ENCODE results near the gene PTPRD.

The PTPRD gene

DNA sequence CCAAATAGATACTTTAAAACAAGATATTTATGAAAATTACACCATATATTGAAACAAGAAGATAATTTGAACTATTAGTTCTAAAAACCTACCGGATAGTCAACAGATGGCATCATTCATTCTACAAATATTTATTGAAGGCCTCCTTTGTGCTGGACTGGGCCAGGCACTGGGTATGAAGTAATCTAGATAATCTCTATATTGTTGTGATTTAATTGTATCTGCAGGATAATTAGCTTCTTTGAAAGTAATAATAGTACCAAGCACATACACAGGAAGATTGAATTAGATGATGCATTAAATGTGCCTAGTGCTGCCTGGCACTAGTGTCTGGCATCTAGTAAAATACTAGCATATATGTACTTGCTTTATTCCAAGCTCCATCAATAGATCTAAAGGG, 2078.0 kb downstream of the PTPRD start:
- H3K36me3 ChIP-seq (ENCODE audit: control insufficient read depth, low read depth, low read length), result no peaks in the 10 kb centered on the region
- no peak overlapping the region for H3K4me3 ChIP-seq (ENCODE audit: low read length)
- H3K9ac ChIP-seq (ENCODE audit: low read length), result no peak overlapping the region
- no peaks in the 10 kb centered on the region for H3K4me1 ChIP-seq (ENCODE audit: control insufficient read depth, low read depth, low read length)
- H3K9me3 ChIP-seq (ENCODE audit: control insufficient read depth, low read depth, low read length), result peaks cover 3% of the 10 kb centered on the region
- no peaks in the 10 kb centered on the region for H3K27me3 ChIP-seq (ENCODE audit: control insufficient read depth, insufficient read depth, low read length)
- H3K27ac ChIP-seq (ENCODE audit: low read length), result no peak overlapping the region

DNA sequence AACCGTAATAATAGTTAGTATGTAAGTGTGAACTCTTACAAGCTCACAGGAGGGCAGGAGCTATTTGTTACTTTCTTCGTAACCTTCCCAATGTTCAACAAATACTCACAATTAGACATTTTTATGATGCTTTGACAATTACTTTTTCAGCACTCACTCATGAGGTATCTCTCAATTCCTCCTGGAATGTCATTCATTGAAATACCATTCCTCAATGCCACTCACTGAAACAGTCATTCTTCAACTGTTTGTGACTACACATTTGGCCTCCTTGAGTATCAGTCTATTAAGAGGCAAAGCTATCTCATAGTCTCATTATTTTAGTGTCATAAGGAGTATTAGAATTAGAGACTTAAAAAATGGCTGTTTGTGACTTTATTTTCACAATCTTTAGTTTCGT, 2079.1 kb downstream of the PTPRD start:
- Histone ChIP-seq H3K9me3 (ENCODE audit: control insufficient read depth, low read depth, low read length) (no peaks in the 10 kb centered on the region), H3K27me3 (ENCODE audit: control insufficient read depth, insufficient read depth, low read length) (no peaks in the 10 kb centered on the region), H3K9ac (ENCODE audit: low read length) (no peak overlapping the region), H3K27ac (ENCODE audit: low read length) (no peak overlapping the region), H3K36me3 (ENCODE audit: control insufficient read depth, low read depth, low read length) (no peaks in the 10 kb centered on the region), H3K4me1 (ENCODE audit: control insufficient read depth, low read depth, low read length) (no peaks in the 10 kb centered on the region), H3K4me3 (ENCODE audit: low read length) (no peak overlapping the region)

- H3K27me3 ChIP-seq (ENCODE audit: control insufficient read depth, insufficient read depth, low read length), result no peaks in the 10 kb centered on the region
- no peaks in the 10 kb centered on the region for H3K9me3 ChIP-seq (ENCODE audit: control insufficient read depth, low read depth, low read length)
- H3K9ac ChIP-seq (ENCODE audit: low read length), result no peak overlapping the region
- no peaks in the 10 kb centered on the region for H3K4me1 ChIP-seq (ENCODE audit: control insufficient read depth, low read depth, low read length)
- H3K36me3 ChIP-seq (ENCODE audit: control insufficient read depth, low read depth, low read length), result no peaks in the 10 kb centered on the region
- no peak overlapping the region for H3K4me3 ChIP-seq (ENCODE audit: low read length)
- H3K27ac ChIP-seq (ENCODE audit: low read length), result no peak overlapping the region
Measured at GRCh38 chr9:8531826-8532415, 2080.9 kb downstream of the PTPRD start.

DNA sequence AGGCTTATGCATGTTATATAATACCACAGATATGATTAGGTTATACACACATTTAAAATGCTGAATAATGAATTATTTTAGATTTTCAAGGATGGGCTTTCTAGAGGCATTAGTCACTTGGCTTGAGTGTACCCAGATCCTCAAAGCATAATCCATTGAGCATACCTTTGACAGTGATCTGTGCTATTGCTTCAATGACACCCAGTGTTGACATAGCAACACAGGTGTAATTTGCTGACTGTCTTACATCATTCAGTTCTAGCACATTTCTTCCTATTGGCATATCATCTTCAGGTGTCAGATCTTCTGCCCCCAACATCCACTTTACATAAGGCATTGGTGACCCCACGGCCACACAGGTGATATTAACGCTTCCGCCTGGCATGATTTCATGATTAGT, 2091.7 kb downstream of the PTPRD start:
- H3K4me3 ChIP-seq (ENCODE audit: low read length), result no peak overlapping the region
- no peaks in the 10 kb centered on the region for H3K4me1 ChIP-seq (ENCODE audit: control insufficient read depth, low read depth, low read length)
- H3K9me3 ChIP-seq (ENCODE audit: control insufficient read depth, low read depth, low read length), result no peaks in the 10 kb centered on the region
- no peaks in the 10 kb centered on the region for H3K27me3 ChIP-seq (ENCODE audit: control insufficient read depth, insufficient read depth, low read length)
- no peak overlapping the region for H3K27ac ChIP-seq (ENCODE audit: low read length)
- H3K36me3 ChIP-seq (ENCODE audit: control insufficient read depth, low read depth, low read length), result peaks cover 3% of the 10 kb centered on the region
- H3K9ac ChIP-seq (ENCODE audit: low read length), result no peak overlapping the region

DNA sequence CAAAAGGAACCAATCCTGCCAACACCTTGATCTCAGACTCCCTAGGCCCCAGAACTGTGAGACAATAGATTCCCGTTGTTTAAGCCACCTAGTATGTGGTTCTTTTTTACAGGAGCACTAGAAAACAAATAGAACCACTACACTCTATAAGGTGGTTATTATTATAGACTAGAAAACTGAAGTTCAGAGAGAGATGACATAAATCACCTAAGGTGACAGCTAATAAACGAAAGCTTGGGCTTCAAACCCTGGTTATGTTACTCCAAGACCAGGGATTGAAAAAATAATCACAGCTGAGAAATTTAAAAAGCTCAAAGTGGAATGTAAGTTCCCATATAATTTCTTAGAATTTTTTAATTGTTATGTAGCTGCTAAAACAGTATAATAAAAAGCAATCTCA, 2097.1 kb downstream of the PTPRD start:
- no peaks in the 10 kb centered on the region for H3K27me3 ChIP-seq (ENCODE audit: control insufficient read depth, insufficient read depth, low read length)
- no peaks in the 10 kb centered on the region for H3K9me3 ChIP-seq (ENCODE audit: control insufficient read depth, low read depth, low read length)
- peaks cover under 1% of the 10 kb centered on the region for H3K36me3 ChIP-seq (ENCODE audit: control insufficient read depth, low read depth, low read length)
- H3K4me1 ChIP-seq (ENCODE audit: control insufficient read depth, low read depth, low read length), result no peaks in the 10 kb centered on the region
- no peak overlapping the region for H3K9ac ChIP-seq (ENCODE audit: low read length)
- H3K27ac ChIP-seq (ENCODE audit: low read length), result no peak overlapping the region
- no peak overlapping the region for H3K4me3 ChIP-seq (ENCODE audit: low read length)

- Histone ChIP-seq H3K9me3 (ENCODE audit: control insufficient read depth, low read depth, low read length) (no peaks in the 10 kb centered on the region), H3K27ac (ENCODE audit: low read length) (no peak overlapping the region), H3K9ac (ENCODE audit: low read length) (no peak overlapping the region), H3K27me3 (ENCODE audit: control insufficient read depth, insufficient read depth, low read length) (no peaks in the 10 kb centered on the region), H3K36me3 (ENCODE audit: control insufficient read depth, low read depth, low read length) (no peaks in the 10 kb centered on the region), H3K4me1 (ENCODE audit: control insufficient read depth, low read depth, low read length) (no peaks in the 10 kb centered on the region), H3K4me3 (ENCODE audit: low read length) (no peak overlapping the region)
Measured at GRCh38 chr9:8514760-8515159, 2098.0 kb downstream of the PTPRD start.

GRCh38 chr9:8508671-8509290, 2104.0 kb downstream of the PTPRD start:
- Histone ChIP-seq H3K4me3 (ENCODE audit: low read length) (no peak overlapping the region), H3K27me3 (ENCODE audit: control insufficient read depth, insufficient read depth, low read length) (no peaks in the 10 kb centered on the region), H3K27ac (ENCODE audit: low read length) (no peak overlapping the region), H3K9ac (ENCODE audit: low read length) (no peak overlapping the region), H3K9me3 (ENCODE audit: control insufficient read depth, low read depth, low read length) (no peaks in the 10 kb centered on the region), H3K36me3 (ENCODE audit: control insufficient read depth, low read depth, low read length) (no peaks in the 10 kb centered on the region), H3K4me1 (ENCODE audit: control insufficient read depth, low read depth, low read length) (peaks cover 5% of the 10 kb centered on the region)

DNA sequence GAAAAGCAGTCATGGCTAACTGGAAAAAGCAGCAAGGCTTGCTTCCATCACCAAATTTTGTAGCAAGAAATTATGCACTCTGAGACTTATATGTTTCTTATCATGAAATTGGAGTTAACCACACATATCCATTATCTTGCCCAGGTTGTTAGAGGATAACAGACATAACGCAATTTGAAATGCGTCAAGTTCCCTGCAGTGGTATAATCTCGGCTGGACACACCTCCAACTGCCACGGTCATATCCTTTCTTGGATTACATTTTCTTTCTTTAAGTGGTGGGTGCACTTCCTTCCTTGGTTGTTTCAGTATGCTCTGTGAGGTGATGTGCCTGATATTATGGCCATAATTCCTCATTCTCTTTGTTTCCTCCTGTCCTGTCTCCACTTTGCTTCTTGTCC, 2118.2 kb downstream of the PTPRD start:
- Histone ChIP-seq H3K4me3 (ENCODE audit: low read length) (no peak overlapping the region), H3K9ac (ENCODE audit: low read length) (no peak overlapping the region), H3K27me3 (ENCODE audit: control insufficient read depth, insufficient read depth, low read length) (no peaks in the 10 kb centered on the region), H3K4me1 (ENCODE audit: control insufficient read depth, low read depth, low read length) (peaks cover 4% of the 10 kb centered on the region), H3K36me3 (ENCODE audit: control insufficient read depth, low read depth, low read length) (no peaks in the 10 kb centered on the region), H3K9me3 (ENCODE audit: control insufficient read depth, low read depth, low read length) (no peaks in the 10 kb centered on the region), H3K27ac (ENCODE audit: low read length) (no peak overlapping the region)

- H3K36me3 ChIP-seq (ENCODE audit: control insufficient read depth, low read depth, low read length), result no peaks in the 10 kb centered on the region
Measured at GRCh38 chr9:8492679-8493078, 2120.1 kb downstream of the PTPRD start.

GRCh38 chr9:8492024-8492423, 2120.8 kb downstream of the PTPRD start:
- Histone ChIP-seq H3K27me3 (ENCODE audit: control insufficient read depth, insufficient read depth, low read length) (no peaks in the 10 kb centered on the region), H3K4me3 (ENCODE audit: low read length) (no peak overlapping the region), H3K36me3 (ENCODE audit: control insufficient read depth, low read depth, low read length) (no peaks in the 10 kb centered on the region), H3K27ac (ENCODE audit: low read length) (no peak overlapping the region), H3K9ac (ENCODE audit: low read length) (no peak overlapping the region), H3K9me3 (ENCODE audit: control insufficient read depth, low read depth, low read length) (no peaks in the 10 kb centered on the region), H3K4me1 (ENCODE audit: control insufficient read depth, low read depth, low read length) (peaks cover 4% of the 10 kb centered on the region)

More at GRCh38 chr9:8492679-8493078, 2120.1 kb downstream of the PTPRD start:
- Histone ChIP-seq H3K27me3 (ENCODE audit: control insufficient read depth, insufficient read depth, low read length) (no peaks in the 10 kb centered on the region), H3K27ac (ENCODE audit: low read length) (no peak overlapping the region), H3K4me1 (ENCODE audit: control insufficient read depth, low read depth, low read length) (peaks cover 4% of the 10 kb centered on the region), H3K9ac (ENCODE audit: low read length) (no peak overlapping the region), H3K4me3 (ENCODE audit: low read length) (no peak overlapping the region), H3K9me3 (ENCODE audit: control insufficient read depth, low read depth, low read length) (no peaks in the 10 kb centered on the region)

GRCh38 chr9:8491563-8491962, 2121.2 kb downstream of the PTPRD start:
- Histone ChIP-seq H3K27ac (ENCODE audit: low read length) (no peak overlapping the region), H3K4me1 (ENCODE audit: control insufficient read depth, low read depth, low read length) (peaks cover 4% of the 10 kb centered on the region), H3K4me3 (ENCODE audit: low read length) (no peak overlapping the region), H3K9me3 (ENCODE audit: control insufficient read depth, low read depth, low read length) (no peaks in the 10 kb centered on the region), H3K9ac (ENCODE audit: low read length) (no peak overlapping the region), H3K27me3 (ENCODE audit: control insufficient read depth, insufficient read depth, low read length) (no peaks in the 10 kb centered on the region), H3K36me3 (ENCODE audit: control insufficient read depth, low read depth, low read length) (no peaks in the 10 kb centered on the region)

GRCh38 chr9:8489835-8490234, 2123.0 kb downstream of the PTPRD start:
- Histone ChIP-seq H3K9me3 (ENCODE audit: control insufficient read depth, low read depth, low read length) (no peaks in the 10 kb centered on the region), H3K4me3 (ENCODE audit: low read length) (no peak overlapping the region), H3K27me3 (ENCODE audit: control insufficient read depth, insufficient read depth, low read length) (no peaks in the 10 kb centered on the region), H3K4me1 (ENCODE audit: control insufficient read depth, low read depth, low read length) (peaks cover 4% of the 10 kb centered on the region), H3K27ac (ENCODE audit: low read length) (no peak overlapping the region), H3K36me3 (ENCODE audit: control insufficient read depth, low read depth, low read length) (peaks cover 11% of the 10 kb centered on the region), H3K9ac (ENCODE audit: low read length) (no peak overlapping the region)
